Measurements from ENCODE around the gene AXIN1. TPM values are rescaled to one million over a fixed set of nuclear protein-coding genes. Genes with fewer than 3 reads are reported as not detected.

Gene AXIN1
- total RNA-seq, 4 donors from 2014 or later: 34.3 to 38.4 (median 37.2) TPM

DNA sequence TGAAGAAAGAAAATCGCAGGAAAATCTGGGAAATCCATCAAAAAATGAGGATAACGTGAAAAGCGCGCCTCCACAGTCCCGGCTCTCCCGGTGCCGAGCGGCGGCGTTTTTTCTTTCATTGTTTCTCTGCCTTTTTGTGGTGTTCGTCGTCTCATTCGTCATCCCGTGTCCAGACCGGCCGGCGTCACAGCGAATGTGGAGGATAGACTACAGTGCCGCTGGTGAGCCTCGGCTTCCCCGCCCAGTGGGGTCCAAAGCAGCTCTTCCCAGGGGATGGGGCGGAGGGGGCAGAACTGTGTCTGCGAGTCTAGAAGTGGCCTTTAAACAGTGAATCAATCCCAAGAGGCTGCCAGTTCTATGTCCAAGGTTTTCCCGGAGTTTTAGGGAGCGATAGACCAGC, 98.1 kb downstream of the AXIN1 start:
- Histone ChIP-seq H3K4me1 (no peaks in the 10 kb centered on the region), H3K27ac (no peak overlapping the region), H3K27me3 (no peaks in the 10 kb centered on the region), H3K36me3 (peaks cover 54% of the 10 kb centered on the region), H3K4me3 (no peak overlapping the region), H3K9me3 (no peaks in the 10 kb centered on the region)
- DNase-seq (ENCODE audit: low spot score in 2 of 2): no peak
- 97% methylated on average over 25 of the region's 25 CpGs for WGBS
- TF ChIP-seq POLR2AphosphoS5 (IDR thresholded peaks at IDR 0.05) (no peak), POLR2A (IDR thresholded peaks at IDR 0.05) (no peak), EP300 (IDR thresholded peaks at IDR 0.05) (no peak)
- TF ChIP-seq, protein P1, sequence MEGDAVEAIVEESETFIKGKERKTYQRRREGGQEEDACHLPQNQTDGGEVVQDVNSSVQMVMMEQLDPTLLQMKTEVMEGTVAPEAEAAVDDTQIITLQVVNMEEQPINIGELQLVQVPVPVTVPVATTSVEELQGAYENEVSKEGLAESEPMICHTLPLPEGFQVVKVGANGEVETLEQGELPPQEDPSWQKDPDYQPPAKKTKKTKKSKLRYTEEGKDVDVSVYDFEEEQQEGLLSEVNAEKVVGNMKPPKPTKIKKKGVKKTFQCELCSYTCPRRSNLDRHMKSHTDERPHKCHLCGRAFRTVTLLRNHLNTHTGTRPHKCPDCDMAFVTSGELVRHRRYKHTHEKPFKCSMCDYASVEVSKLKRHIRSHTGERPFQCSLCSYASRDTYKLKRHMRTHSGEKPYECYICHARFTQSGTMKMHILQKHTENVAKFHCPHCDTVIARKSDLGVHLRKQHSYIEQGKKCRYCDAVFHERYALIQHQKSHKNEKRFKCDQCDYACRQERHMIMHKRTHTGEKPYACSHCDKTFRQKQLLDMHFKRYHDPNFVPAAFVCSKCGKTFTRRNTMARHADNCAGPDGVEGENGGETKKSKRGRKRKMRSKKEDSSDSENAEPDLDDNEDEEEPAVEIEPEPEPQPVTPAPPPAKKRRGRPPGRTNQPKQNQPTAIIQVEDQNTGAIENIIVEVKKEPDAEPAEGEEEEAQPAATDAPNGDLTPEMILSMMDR (IDR thresholded peaks at IDR 0.05): no peak

DNA sequence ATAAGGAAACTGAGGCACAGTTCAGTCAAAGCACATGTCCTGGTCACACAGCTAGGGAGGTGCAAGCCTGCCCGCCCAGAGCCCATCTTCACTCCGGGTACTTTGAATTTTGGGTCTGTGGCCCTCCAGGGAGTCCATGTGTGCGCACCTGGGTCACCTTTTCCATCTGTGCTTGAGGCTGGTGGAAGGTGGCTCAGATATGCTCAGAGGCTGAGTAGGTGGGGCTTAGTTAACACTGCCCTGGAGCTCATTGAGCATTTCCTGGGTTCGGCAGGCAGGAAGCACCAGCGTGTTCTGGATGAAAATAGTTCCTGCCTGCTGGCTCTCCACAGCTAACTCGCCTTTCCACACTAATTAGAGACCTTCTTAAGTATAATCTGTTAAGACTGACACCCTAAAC, 98.7 kb downstream of the AXIN1 start:
- Histone ChIP-seq H3K4me1 (no peaks in the 10 kb centered on the region), H3K9me3 (no peaks in the 10 kb centered on the region), H3K27ac (no peak overlapping the region), H3K27me3 (no peaks in the 10 kb centered on the region), H3K4me3 (no peak overlapping the region), H3K36me3 (peaks cover 53% of the 10 kb centered on the region)
- WGBS: 79% methylated on average over 6 of the region's 6 CpGs
- TF ChIP-seq, protein P1 (IDR thresholded peaks at IDR 0.05): no peak
- TF ChIP-seq POLR2AphosphoS5 (IDR thresholded peaks at IDR 0.05) (no peak), POLR2A (IDR thresholded peaks at IDR 0.05) (no peak), EP300 (IDR thresholded peaks at IDR 0.05) (no peak)
- no peak for DNase-seq (ENCODE audit: low spot score in 2 of 2)

GRCh38 chr16:252366-253337, 99.9 kb downstream of the AXIN1 start:
- Histone ChIP-seq H3K4me1 (no peaks in the 10 kb centered on the region), H3K27ac (no peak overlapping the region), H3K27me3 (no peaks in the 10 kb centered on the region), H3K4me3 (no peak overlapping the region), H3K36me3 (peaks cover 49% of the 10 kb centered on the region), H3K9me3 (no peaks in the 10 kb centered on the region)
- no peak for DNase-seq (ENCODE audit: low spot score in 2 of 2)
- 77% methylated on average over 30 of the region's 30 CpGs for WGBS
- TF ChIP-seq, protein P1 (IDR thresholded peaks at IDR 0.05): no peak
- TF ChIP-seq POLR2AphosphoS5 (IDR thresholded peaks at IDR 0.05) (no peak), EP300 (IDR thresholded peaks at IDR 0.05) (no peak), POLR2A (IDR thresholded peaks at IDR 0.05) (no peak)

DNA sequence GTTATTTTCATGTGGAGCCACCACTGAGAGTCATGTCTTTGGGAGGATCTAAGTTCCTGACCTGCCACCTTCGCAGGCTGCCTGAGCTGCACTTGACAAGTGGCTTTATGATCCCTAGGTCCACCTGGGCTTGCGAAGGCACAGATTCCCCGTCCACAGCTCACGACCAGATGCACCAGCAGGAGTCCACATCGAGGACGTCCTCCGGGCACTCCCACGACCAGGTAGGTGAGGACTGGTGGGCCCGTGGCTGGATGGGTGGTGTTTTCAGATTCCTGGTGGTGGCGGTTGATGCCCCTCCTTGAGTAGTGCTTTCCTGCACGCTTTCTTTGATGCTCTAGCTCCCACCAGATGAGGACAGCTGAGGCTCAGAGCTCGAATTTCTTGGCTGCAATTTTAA, 103.1 kb downstream of the AXIN1 start:
- WGBS: 88% methylated on average over 10 of the region's 12 CpGs
- H3K36me3 ChIP-seq: peaks cover 29% of the 10 kb centered on the region

DNA sequence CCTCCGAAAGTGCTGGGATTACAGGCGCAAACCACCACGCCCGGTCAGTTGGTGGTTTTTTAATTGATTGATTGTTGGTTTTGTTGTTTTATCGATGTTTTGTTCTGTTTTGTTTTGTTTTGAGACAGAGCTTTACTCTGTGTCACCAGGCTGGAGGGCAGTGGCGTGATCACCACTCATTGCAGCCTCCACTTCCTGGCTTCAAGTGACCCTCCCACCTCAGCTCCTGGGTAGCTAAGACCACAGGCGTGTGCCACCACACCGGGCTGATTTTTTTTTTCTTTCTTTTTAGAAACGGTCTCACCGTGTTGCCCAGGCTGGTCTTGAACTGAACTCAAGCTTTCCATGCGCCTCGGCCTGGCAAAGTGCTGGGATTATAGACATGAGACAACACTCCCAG, 105.5 kb downstream of the AXIN1 start:
- Histone ChIP-seq H3K27ac (no peak overlapping the region), H3K27me3 (no peaks in the 10 kb centered on the region), H3K4me3 (no peak overlapping the region), H3K9me3 (no peaks in the 10 kb centered on the region), H3K4me1 (peaks cover under 1% of the 10 kb centered on the region), H3K36me3 (peaks cover 21% of the 10 kb centered on the region)
- no peak for DNase-seq (ENCODE audit: low spot score in 2 of 2)
- 94% methylated on average over 12 of the region's 12 CpGs for WGBS
- TF ChIP-seq, protein P1 (IDR thresholded peaks at IDR 0.05): no peak
- no peak for TF ChIP-seq POLR2A (IDR thresholded peaks at IDR 0.05)
- no peak for TF ChIP-seq POLR2AphosphoS5 (IDR thresholded peaks at IDR 0.05)
- TF ChIP-seq EP300 (IDR thresholded peaks at IDR 0.05): no peak

More for the DNA sequence above, 103.1 kb downstream of the AXIN1 start:
- H3K27ac ChIP-seq: no peak overlapping the region
- DNase-seq (ENCODE audit: low spot score in 2 of 2): no peak
- H3K4me3 ChIP-seq: no peak overlapping the region
- H3K4me1 ChIP-seq: no peaks in the 10 kb centered on the region
- H3K9me3 ChIP-seq: no peaks in the 10 kb centered on the region
- no peaks in the 10 kb centered on the region for H3K27me3 ChIP-seq
- TF ChIP-seq POLR2A (IDR thresholded peaks at IDR 0.05): no peak
- TF ChIP-seq POLR2AphosphoS5 (IDR thresholded peaks at IDR 0.05): no peak
- TF ChIP-seq EP300 (IDR thresholded peaks at IDR 0.05): no peak
- TF ChIP-seq, protein P1 (IDR thresholded peaks at IDR 0.05): no peak
